Left ventricle myocardium inferior (tissue), 1 donor: ENCODE measurements around the gene C1QL4. TPM values are rescaled to one million over a fixed set of nuclear protein-coding genes. Genes with fewer than 3 reads are reported as not detected.

ENCODE experiments used
- DNase-seq: peaks from one replicate; pipeline ENCODE4 v3.0.0-alpha.2; 2020
- H3K27ac ChIP-seq: fragments of 200-600 bp; replicated peaks from 2 replicates; pipeline ENCODE4 v1.8.0; 2021
- H3K27me3 ChIP-seq: fragments of 200-600 bp; 2 replicates; pipeline ENCODE4 v1.8.0; 2021; ENCODE audit warnings: low read depth
- H3K36me3 ChIP-seq: fragments of 200-600 bp; 2 replicates; pipeline ENCODE4 v1.8.0; 2021
- H3K4me1 ChIP-seq: fragments of 200-600 bp; 2 replicates; pipeline ENCODE4 v1.8.0; 2021
- H3K4me3 ChIP-seq: fragments of 200-600 bp; 2 replicates; pipeline ENCODE4 v1.8.0; 2021; ENCODE audit warnings: mild to moderate bottlenecking, moderate library complexity
- H3K9me3 ChIP-seq: fragments of 200-600 bp; replicated peaks from 2 replicates; pipeline ENCODE4 v1.8.0; 2021
- CTCF ChIP-seq: fragments of 200-600 bp; IDR thresholded peaks from 2 replicates; pipeline ENCODE4 v1.8.0; 2021; ENCODE audit warnings: antibody characterized with exemption, mild to moderate bottlenecking, borderline replicate concordance
- intact Hi-C: fragments of 100-400 bp; cut with micrococcal nuclease; formaldehyde crosslinking; loops from one replicate; pipeline ENCODE4 v1.11.0; 2022
- total RNA-seq: library from RNA; stranded (reverse); fragmentation: NEBNext Ultra II Directional; extraction: Animal tissue kit (Norgen Biotek cat#: 25700); gene quantifications from one replicate; pipeline ENCODE4 v1.2.1, GENCODE V29; 2021
- donor health status: DM: no; HTN: yes; CAD: no; lungs with severe emphysema.

The C1QL4 gene
- total RNA-seq, 1 donor from 2014 or later: not detected

GRCh38 chr12:49340095-49340870 is 3.3 kb upstream of the C1QL4 start:
- peaks cover 42% of the 10 kb centered on the region for H3K4me1 ChIP-seq
- no peaks in the 10 kb centered on the region for H3K36me3 ChIP-seq
- H3K4me3 ChIP-seq: no peak overlapping the region
- DNase-seq: no peak
- no peaks in the 10 kb centered on the region for H3K9me3 ChIP-seq
- no peak overlapping the region for H3K27ac ChIP-seq
- TF ChIP-seq CTCF: no peak
- intact Hi-C loops: no loop called here
- peaks cover 100% of the 10 kb centered on the region for H3K27me3 ChIP-seq

- intact Hi-C loops: no loop called here
Observed at GRCh38 chr12:49339464-49339861, 2.5 kb upstream of the C1QL4 start.

GRCh38 chr12:49338830-49339463 is 2.0 kb upstream of the C1QL4 start:
- no peaks in the 10 kb centered on the region for H3K36me3 ChIP-seq
- no peak for DNase-seq
- TF ChIP-seq CTCF: no peak
- no peak overlapping the region for H3K4me3 ChIP-seq
- peaks cover 34% of the 10 kb centered on the region for H3K4me1 ChIP-seq
- intact Hi-C loops: no loop called here
- H3K27me3 ChIP-seq: peaks cover 100% of the 10 kb centered on the region
- no peak overlapping the region for H3K27ac ChIP-seq
- no peaks in the 10 kb centered on the region for H3K9me3 ChIP-seq

More at GRCh38 chr12:49339464-49339861, 2.5 kb upstream of the C1QL4 start:
- Histone ChIP-seq H3K4me1 (peaks cover 34% of the 10 kb centered on the region), H3K27ac (no peak overlapping the region), H3K9me3 (no peaks in the 10 kb centered on the region), H3K36me3 (no peaks in the 10 kb centered on the region), H3K27me3 (peaks cover 100% of the 10 kb centered on the region), H3K4me3 (no peak overlapping the region)
- DNase-seq: no peak
- no peak for TF ChIP-seq CTCF

GRCh38 chr12:49335955-49336644 is 888 bp downstream of the C1QL4 start:
- peak overlapping the region; percentile 61 for H3K4me3 ChIP-seq
- TF ChIP-seq CTCF: no peak
- H3K9me3 ChIP-seq: no peaks in the 10 kb centered on the region
- intact Hi-C loops: no loop called here
- H3K36me3 ChIP-seq: no peaks in the 10 kb centered on the region
- H3K27me3 ChIP-seq: peaks cover 99% of the 10 kb centered on the region
- H3K4me1 ChIP-seq: peaks cover 20% of the 10 kb centered on the region
- DNase-seq: no peak
- H3K27ac ChIP-seq: no peak overlapping the region

GRCh38 chr12:49335118-49335954 is 1.7 kb downstream of the C1QL4 start:
- TF ChIP-seq CTCF: no peak
- Histone ChIP-seq H3K36me3 (no peaks in the 10 kb centered on the region), H3K4me1 (peaks cover 20% of the 10 kb centered on the region), H3K27ac (no peak overlapping the region), H3K9me3 (no peaks in the 10 kb centered on the region), H3K4me3 (no peak overlapping the region), H3K27me3 (peaks cover 99% of the 10 kb centered on the region)
- intact Hi-C loops: no loop called here
- DNase-seq: no peak
